Mesenchymal stem cell (in vitro differentiated cells and primary cell): Measurements from ENCODE around the gene SPECC1L.
A peak's percentile ranks its signal among the peaks of the same experiment; 100 is the strongest.

Experiments used
- DNase-seq: peaks from one replicate; pipeline ENCODE4 v3.0.0-alpha.2; 2013
- H2AFZ ChIP-seq: one replicate; pipeline ENCODE4 v1.6.1; 2013; ENCODE audit warnings: low read depth, mild to moderate bottlenecking, control low read depth, inconsistent platforms, low read length, moderate library complexity
- H2AK5ac ChIP-seq: 2 replicates; pipeline ENCODE4 v1.6.1; 2013; ENCODE audit warnings: low read length, moderate library complexity, mild to moderate bottlenecking, inconsistent platforms; ENCODE audit not compliant: severe bottlenecking
- H2BK120ac ChIP-seq: one replicate; pipeline ENCODE4 v1.6.1; 2013; ENCODE audit warnings: low read depth, mild to moderate bottlenecking, inconsistent platforms, low read length, moderate library complexity
- H2BK12ac ChIP-seq, 2 experiments: one replicate each; pipeline ENCODE4 v1.6.1; 2013; ENCODE audit warnings: inconsistent platforms in 2 of 2, low read length in 2 of 2, mild to moderate bottlenecking in 2 of 2, moderate library complexity in 2 of 2, control low read depth in 1 of 2
- H2BK15ac ChIP-seq: one replicate; pipeline ENCODE4 v1.6.1; 2013; ENCODE audit warnings: mild to moderate bottlenecking, low read depth, inconsistent platforms; ENCODE audit not compliant: poor library complexity, severe bottlenecking
- H2BK5ac ChIP-seq: 2 replicates; pipeline ENCODE4 v1.6.1; 2013; ENCODE audit warnings: low read depth, mild to moderate bottlenecking, low read length, control low read depth, inconsistent platforms; ENCODE audit not compliant: poor library complexity, severe bottlenecking
- H3K14ac ChIP-seq, 2 experiments: one replicate each; pipeline ENCODE4 v1.6.1; 2013; ENCODE audit warnings: inconsistent platforms in 2 of 2, low read length in 2 of 2, control low read depth in 1 of 2, mild to moderate bottlenecking in 1 of 2, moderate library complexity in 1 of 2
- H3K18ac ChIP-seq, 2 experiments: one replicate each; pipeline ENCODE4 v1.6.1; 2013; ENCODE audit warnings: inconsistent platforms in 2 of 2, low read length in 2 of 2, control low read depth in 1 of 2, low read depth in 1 of 2, mild to moderate bottlenecking in 1 of 2
- H3K23ac ChIP-seq, 2 experiments: one replicate each; pipeline ENCODE4 v1.6.1; 2013; ENCODE audit warnings: inconsistent platforms in 2 of 2, low read length in 2 of 2, mild to moderate bottlenecking in 2 of 2, moderate library complexity in 2 of 2, control low read depth in 1 of 2
- H3K27ac ChIP-seq: 2 replicates; pipeline ENCODE4 v1.5.1; 2013; ENCODE audit warnings: mild to moderate bottlenecking, moderate library complexity, low read length, control low read depth, inconsistent platforms; ENCODE audit not compliant: poor library complexity, severe bottlenecking
- H3K27me3 ChIP-seq, 2 experiments: 2 replicates each; pipeline versions ENCODE4 v1.6.1 to v1.7.0; 2013; ENCODE audit warnings: low read length in 2 of 2, mild to moderate bottlenecking in 2 of 2, moderate library complexity in 2 of 2, control low read depth in 1 of 2, inconsistent platforms in 1 of 2; ENCODE audit not compliant: control insufficient read depth in 1 of 2, insufficient read depth in 1 of 2
- H3K36me3 ChIP-seq, 2 experiments: 2 replicates each; pipeline versions ENCODE4 v1.6.1 to v1.7.0; 2013; ENCODE audit warnings: low read length in 2 of 2, control low read depth in 1 of 2, inconsistent platforms in 1 of 2, low read depth in 1 of 2, mild to moderate bottlenecking in 1 of 2; ENCODE audit not compliant: insufficient read depth in 2 of 2, control insufficient read depth in 1 of 2
- H3K4ac ChIP-seq, 2 experiments: one replicate each; pipeline ENCODE4 v1.6.1; 2013; ENCODE audit warnings: inconsistent platforms in 2 of 2, low read length in 2 of 2, mild to moderate bottlenecking in 2 of 2, moderate library complexity in 2 of 2, control low read depth in 1 of 2, low read depth in 1 of 2
- H3K4me1 ChIP-seq: 2 replicates; pipeline ENCODE4 v1.6.1; 2013; ENCODE audit warnings: low read depth, low read length, control low read depth; ENCODE audit not compliant: control insufficient read depth, insufficient read depth
- H3K4me2 ChIP-seq: 2 replicates; pipeline ENCODE4 v1.6.1; 2013; ENCODE audit warnings: low read length, mild to moderate bottlenecking, inconsistent platforms; ENCODE audit not compliant: poor library complexity, severe bottlenecking
- H3K4me3 ChIP-seq, 2 experiments: 2 replicates each; pipeline versions ENCODE4 v1.5.1 to v1.7.0; 2013; ENCODE audit warnings: low read length in 2 of 2, mild to moderate bottlenecking in 2 of 2, control low read depth in 1 of 2, low read depth in 1 of 2; ENCODE audit not compliant: insufficient read depth in 1 of 2
- H3K79me1 ChIP-seq: replicated peaks from 2 replicates; pipeline ENCODE4 v1.6.1; 2013; ENCODE audit warnings: mild to moderate bottlenecking, control low read depth, low read length, inconsistent platforms; ENCODE audit not compliant: poor library complexity, severe bottlenecking
- H3K9ac ChIP-seq: 2 replicates; pipeline ENCODE4 v1.7.0; 2013; ENCODE audit warnings: mild to moderate bottlenecking, low read length, moderate library complexity
- H3K9me3 ChIP-seq: 2 replicates; pipeline ENCODE4 v1.7.0; 2013; ENCODE audit warnings: mild to moderate bottlenecking, low read length; ENCODE audit not compliant: control insufficient read depth
- H4K8ac ChIP-seq: one replicate; pipeline ENCODE4 v1.6.1; 2013; ENCODE audit warnings: inconsistent platforms, mild to moderate bottlenecking, low read length, moderate library complexity
- H4K91ac ChIP-seq: one replicate; pipeline ENCODE4 v1.6.1; 2013; ENCODE audit warnings: mild to moderate bottlenecking, low read length, inconsistent platforms
- WGBS: methylation state at CpG from one replicate; pipeline ENCODE4 v1.1.7; 2013; ENCODE audit warnings: mixed read lengths; 5-methylcytosine and 5-hydroxymethylcytosine counted together

The SPECC1L gene

DNA sequence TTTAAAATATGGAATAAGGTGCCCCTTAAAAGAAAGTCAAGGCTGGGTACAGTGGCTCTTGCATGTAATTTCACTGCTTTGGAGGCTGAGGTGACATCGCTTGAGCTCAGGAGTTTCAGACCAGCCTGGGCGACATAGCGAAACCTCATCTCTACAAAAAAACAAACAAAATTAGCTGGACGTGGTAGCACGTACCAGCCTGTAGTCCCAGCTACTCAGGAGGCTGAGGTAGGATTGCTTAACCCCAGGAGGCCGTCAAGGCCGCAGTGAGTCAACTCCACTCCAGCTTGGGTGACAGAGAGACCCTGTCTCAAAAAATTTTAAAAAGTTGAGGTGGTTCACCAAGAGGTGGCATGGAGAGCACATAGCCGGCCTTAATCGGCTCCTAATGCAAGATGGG is 139.1 kb downstream of the SPECC1L start:
- Histone ChIP-seq H2AK5ac (no peak overlapping the region), H3K36me3 (peaks cover 59 to 68% of the 10 kb centered on the region in 2 experiments), H3K23ac (no peak overlapping the region), H2BK5ac (no peak overlapping the region), H3K14ac (no peak overlapping the region), H3K4me2 (no peak overlapping the region), H3K27ac (peak overlapping the region; percentile 10), H2AFZ (no peak overlapping the region), H2BK15ac (no peak overlapping the region), H3K9me3 (no peaks in the 10 kb centered on the region), H3K4ac (no peak overlapping the region), H3K18ac (peak overlapping the region in 1 of 2 experiments; percentile 49), H4K91ac (no peak overlapping the region), H2BK12ac (no peak overlapping the region), H3K9ac (no peak overlapping the region), H3K27me3 (no peaks in the 10 kb centered on the region), H2BK120ac (no peak overlapping the region), H4K8ac (no peak overlapping the region), H3K4me1 (peaks cover 40% of the 10 kb centered on the region), H3K79me1 (peaks cover 39% of the 10 kb centered on the region), H3K4me3 (no peak overlapping the region)
- WGBS, result 77% methylated on average over 9 of the region's 9 CpGs
- DNase-seq, result peak; percentile 45

DNA sequence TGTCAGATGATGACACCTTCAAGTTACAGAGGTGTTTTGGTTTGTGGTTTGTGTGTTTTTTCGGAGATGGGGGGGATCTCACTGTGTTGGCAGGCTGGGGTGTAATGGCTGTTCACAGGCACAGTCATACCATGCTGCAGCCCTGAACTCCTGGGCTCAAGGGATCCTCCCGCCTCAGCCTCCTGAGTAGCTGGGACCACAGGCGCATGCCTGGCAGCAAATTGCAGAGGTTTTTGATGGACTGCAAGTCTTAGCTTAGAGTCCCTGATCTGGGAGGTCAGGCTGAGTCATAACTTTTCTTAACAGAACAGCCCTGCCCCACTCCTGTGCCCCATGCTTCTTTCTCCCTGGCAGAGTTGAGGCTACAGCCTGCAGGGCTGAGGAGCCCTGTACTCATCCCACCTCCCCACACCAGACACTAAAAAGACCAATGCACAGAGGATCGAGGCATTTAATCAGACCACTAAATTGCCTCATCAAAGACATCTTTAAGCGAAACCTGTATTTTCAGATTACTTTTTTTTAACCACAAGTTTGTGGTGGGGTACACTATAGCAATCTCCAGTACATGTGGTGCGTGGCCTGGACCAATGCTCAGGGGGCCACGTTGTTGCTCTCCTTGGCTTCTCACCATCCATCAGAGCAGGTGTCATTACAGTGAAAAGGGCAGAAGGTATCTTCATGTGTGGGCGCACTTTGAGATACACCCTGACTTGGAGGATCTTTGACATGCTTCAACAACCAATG is 139.7 kb downstream of the SPECC1L start:
- Histone ChIP-seq H2BK120ac (no peak overlapping the region), H3K14ac (no peak overlapping the region), H2BK5ac (no peak overlapping the region), H3K9me3 (no peaks in the 10 kb centered on the region), H3K79me1 (peaks cover 33% of the 10 kb centered on the region), H3K4me1 (peaks cover 40% of the 10 kb centered on the region), H4K91ac (no peak overlapping the region), H3K9ac (no peak overlapping the region), H2AK5ac (no peak overlapping the region), H3K4ac (no peak overlapping the region), H3K18ac (peak overlapping the region in 1 of 2 experiments; percentile 54), H3K27me3 (no peaks in the 10 kb centered on the region), H2BK15ac (no peak overlapping the region), H3K23ac (no peak overlapping the region), H4K8ac (no peak overlapping the region), H3K27ac (peak overlapping the region; percentile 10), H3K4me2 (peak overlapping the region; percentile 27), H3K36me3 (peaks cover 58 to 68% of the 10 kb centered on the region in 2 experiments), H2AFZ (no peak overlapping the region), H2BK12ac (peak overlapping the region in 1 of 2 experiments; percentile 84), H3K4me3 (no peak overlapping the region)
- DNase-seq, result peak; percentile 67
- WGBS, result 78% methylated on average over 8 of the region's 8 CpGs

DNA sequence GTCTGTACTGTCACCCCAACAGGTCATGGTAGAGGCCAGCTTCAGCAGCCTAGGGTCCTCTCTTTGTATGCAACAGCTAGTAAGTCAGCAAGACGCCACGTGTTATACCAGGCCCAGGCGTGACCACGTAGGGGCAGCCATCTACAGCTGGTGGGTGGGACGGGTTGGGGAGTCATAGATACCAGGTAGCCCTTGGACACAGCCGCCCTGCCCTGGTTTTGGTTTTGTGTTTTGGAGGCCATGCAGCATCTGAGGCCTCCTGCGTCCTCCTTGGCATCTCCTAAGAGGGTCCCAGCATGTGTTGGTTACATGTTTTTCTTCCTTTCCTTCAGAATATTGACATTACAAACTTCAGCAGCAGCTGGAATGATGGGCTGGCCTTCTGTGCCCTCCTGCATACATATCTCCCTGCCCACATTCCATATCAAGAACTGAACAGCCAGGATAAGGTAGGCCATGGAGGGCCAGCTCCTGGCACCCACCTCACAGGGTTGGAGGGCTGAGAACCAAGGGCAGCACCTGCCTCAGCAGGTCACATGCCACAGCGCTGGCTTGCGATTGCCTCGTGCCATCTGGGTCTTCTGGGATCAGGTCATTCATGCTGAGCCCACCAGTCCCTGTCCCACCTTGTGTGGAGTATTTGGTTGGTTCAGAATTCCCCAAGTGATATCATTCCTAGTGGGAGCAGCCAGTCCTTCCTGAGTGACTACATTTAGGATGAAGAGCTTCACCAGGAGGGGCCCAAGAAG is 140.8 kb downstream of the SPECC1L start:
- no peak overlapping the region for H3K4ac ChIP-seq

DNA sequence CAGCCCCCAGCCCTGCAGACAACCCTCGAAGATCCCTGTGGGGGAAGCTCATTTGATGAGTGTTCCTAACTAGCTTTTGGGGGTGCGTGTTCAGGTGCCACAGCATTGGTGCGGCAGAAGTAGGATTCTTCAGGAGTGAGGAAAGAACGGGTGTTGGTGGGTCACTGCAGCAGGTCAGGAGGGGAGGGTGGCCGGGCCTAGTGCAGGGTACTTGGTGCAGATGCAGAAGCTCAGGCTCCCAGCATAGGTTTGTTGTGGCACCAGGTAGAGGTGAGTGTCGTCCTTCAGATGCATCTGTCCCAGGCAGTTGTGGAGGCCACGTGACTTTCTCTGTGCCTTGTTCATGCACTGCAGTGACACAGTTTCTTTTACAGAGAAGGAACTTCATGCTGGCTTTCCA is 141.6 kb downstream of the SPECC1L start:
- Histone ChIP-seq H3K9me3 (no peaks in the 10 kb centered on the region), H2BK12ac (no peak overlapping the region), H3K9ac (no peak overlapping the region), H2BK120ac (no peak overlapping the region), H3K4ac (no peak overlapping the region), H2AK5ac (no peak overlapping the region), H2BK5ac (no peak overlapping the region), H3K27ac (no peak overlapping the region), H3K79me1 (peaks cover 22% of the 10 kb centered on the region), H3K27me3 (no peaks in the 10 kb centered on the region), H3K18ac (no peak overlapping the region), H3K14ac (no peak overlapping the region), H3K4me3 (no peak overlapping the region), H4K8ac (no peak overlapping the region), H4K91ac (no peak overlapping the region), H3K23ac (no peak overlapping the region), H2BK15ac (no peak overlapping the region), H3K36me3 (peaks cover 65 to 72% of the 10 kb centered on the region in 2 experiments), H2AFZ (no peak overlapping the region), H3K4me2 (no peak overlapping the region), H3K4me1 (peaks cover 28% of the 10 kb centered on the region)
- 88% methylated on average over 7 of the region's 7 CpGs for WGBS
- no peak for DNase-seq

More for the DNA sequence above, 140.8 kb downstream of the SPECC1L start:
- no peaks in the 10 kb centered on the region for H3K27me3 ChIP-seq
- H3K9me3 ChIP-seq, result no peaks in the 10 kb centered on the region
- H3K27ac ChIP-seq, result no peak overlapping the region
- H3K14ac ChIP-seq, result no peak overlapping the region
- H3K4me1 ChIP-seq, result peaks cover 36% of the 10 kb centered on the region
- no peak overlapping the region for H2AK5ac ChIP-seq
- H2BK15ac ChIP-seq, result no peak overlapping the region
- no peak for DNase-seq
- H3K36me3 ChIP-seq, result peaks cover 59 to 69% of the 10 kb centered on the region in 2 experiments
- H2BK12ac ChIP-seq, result no peak overlapping the region
- H3K79me1 ChIP-seq, result peaks cover 24% of the 10 kb centered on the region
- no peak overlapping the region for H3K4me2 ChIP-seq
- WGBS, result 92% methylated on average over 10 of the region's 10 CpGs
- no peak overlapping the region for H4K8ac ChIP-seq
- no peak overlapping the region for H3K9ac ChIP-seq
- H2BK5ac ChIP-seq, result no peak overlapping the region
- no peak overlapping the region for H3K18ac ChIP-seq
- H2BK120ac ChIP-seq, result no peak overlapping the region
- H4K91ac ChIP-seq, result peak overlapping the region; percentile 19
- no peak overlapping the region for H3K4me3 ChIP-seq
- H3K23ac ChIP-seq, result no peak overlapping the region
- no peak overlapping the region for H2AFZ ChIP-seq
